NCI-H2081 (cell line): ENCODE data around the gene RGPD3.
"Not testable (repeated sequence)": the region's sequence is repeated elsewhere in the genome, so short reads cannot be mapped to it uniquely, and the experiment has no call there.

Experiments used
- DNase-seq, 2 experiments: peaks; one replicate each; lab custom pipeline; 2025; lab: John Stamatoyannopoulos, UW

The RGPD3 gene

DNA sequence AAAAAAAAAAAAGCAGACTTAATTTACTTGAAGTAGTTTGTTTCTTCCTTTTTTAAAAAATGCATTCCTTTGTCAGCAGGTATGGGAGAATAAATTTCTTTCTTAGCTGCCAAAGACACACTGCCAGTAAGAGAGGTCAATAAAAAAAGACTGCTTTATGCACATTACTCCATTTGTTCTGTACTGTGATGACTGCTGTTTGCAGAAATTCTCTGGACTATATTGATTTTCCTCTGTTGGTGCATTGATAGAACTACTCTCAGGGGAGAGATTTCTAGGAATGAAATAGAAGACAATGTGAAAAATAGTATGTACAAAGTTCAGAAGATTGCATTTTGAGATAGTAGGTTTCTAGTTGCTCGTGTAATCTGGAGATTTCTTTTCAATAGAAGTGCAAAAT, 11.3 kb upstream of the RGPD3 start:
- DNase-seq = not testable (repeated sequence)

DNA sequence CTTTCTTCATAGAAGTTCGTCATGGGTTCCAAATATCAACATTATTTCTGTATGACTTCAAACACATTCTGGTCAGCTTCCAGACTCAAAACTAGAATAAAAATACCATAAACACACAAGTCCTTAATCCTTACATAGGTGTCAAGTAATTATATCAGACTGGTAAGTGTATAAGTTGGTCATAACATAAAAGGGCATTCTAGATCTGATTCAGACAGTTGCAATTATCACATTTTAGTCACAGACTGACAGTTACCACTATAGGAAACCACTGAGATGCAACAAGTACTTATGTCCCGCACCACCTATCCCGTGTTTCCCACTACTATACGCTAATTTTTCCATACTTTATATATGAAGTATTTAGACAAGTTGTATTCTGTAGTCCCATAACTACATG, 9.4 kb upstream of the RGPD3 start:
- DNase-seq = not testable (repeated sequence)

DNA sequence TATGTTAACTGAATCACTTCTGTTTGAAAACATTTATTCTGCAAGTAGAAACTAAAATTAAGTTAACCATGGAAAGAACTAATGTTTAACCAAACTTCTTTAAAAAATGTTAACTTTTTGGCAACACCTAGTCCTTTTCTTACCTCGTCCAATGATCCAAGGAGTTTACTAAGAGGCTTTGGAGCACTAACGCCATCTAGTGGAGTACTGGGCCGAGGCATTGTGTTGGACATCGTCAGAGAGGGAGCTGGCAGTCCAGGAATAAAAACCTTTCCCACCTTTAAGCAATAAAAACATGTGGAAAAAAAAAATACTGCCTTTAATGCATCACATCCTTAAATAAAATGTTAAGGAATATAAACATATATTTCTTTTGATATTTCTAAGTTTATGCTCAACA, 2.4 kb upstream of the RGPD3 start:
- DNase-seq = not testable (repeated sequence)

DNA sequence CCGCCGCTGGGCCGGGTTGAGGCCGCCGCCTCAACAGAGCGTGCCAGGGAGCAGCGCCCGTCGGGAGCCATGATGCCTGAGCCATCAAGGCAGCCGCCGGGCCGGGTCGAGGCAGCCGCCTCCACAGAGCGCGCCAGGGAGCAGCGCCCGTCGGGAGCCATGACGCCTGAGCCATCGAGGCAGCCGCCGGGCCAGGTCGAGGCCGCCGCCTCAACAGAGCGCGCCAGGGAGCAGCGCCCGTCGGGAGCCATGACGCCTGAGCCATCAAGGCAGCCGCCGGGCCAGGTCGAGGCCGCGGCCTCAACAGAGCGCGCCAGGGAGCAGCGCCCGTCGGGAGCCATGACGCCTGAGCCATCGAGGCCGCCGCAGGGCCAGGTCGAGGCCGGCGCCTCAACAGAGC, 697 bp downstream of the RGPD3 start:
- DNase-seq = not testable (repeated sequence)

DNA sequence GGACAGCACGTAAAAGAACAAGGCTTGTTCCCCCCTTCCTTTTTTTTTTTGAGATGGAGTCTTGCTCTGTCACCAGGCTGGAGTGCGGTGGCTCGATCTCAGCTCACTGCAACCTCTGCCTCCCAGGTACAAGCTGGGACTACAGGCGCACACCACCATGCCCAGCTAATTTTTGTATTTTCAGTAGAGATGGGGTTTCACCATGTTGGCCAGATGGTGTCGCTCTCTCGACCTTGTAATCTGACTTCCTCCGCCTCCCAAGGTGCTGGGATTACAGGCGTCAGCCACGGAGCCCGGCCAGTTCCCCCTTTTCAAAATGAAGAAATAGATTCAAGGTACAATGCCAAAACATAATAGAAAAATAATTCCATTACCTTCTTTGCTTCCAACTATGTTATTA, 6.3 kb downstream of the RGPD3 start:
- not testable (repeated sequence) for DNase-seq

DNA sequence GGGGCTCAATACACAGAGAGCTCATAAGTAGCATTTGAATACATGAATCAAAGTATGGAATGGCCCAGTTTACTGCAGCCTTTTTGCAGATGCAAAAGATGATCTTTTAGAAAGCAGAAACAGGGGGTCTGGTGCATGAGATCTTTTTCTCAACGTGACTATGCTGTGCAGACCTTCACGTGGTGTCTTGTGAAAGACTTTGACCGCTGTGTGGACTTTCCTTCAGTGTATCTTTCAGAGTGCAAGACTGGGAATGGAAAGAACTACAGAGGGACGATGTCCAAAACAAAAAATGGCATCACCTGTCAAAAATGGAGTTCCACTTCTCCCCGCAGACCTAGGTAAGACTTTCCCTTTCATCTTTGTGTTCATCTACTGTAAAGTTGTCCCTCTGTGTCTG, 77.5 kb downstream of the RGPD3 start:
- DNase-seq = not testable (repeated sequence)

DNA sequence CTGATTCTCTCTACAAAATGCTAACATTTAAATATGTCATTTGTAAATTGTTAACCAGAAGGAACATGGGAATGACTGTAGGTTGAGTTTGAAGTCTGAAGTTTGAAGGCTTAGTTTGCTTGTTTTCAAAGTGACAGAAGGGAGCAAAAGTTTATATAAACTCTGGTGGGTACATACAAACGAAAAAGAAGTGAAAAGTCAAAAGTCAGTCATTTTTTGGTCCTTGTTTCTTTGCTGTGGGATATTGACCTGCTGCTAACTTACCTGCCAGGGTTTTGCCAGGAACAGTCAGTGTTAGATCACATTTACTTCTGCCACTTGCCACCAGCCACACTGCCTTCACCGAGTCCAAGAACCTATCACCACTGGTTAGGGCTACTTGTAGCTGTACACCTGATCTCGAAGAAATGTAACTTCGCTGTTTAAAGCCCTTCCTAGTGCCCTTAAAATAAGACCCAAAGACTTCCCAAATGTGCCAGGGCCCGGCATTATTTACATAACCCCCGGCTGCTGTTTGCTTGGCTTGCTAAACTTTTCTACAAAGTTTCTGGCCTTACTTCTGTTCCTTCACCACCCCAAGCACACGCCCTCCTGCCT, 79.3 kb downstream of the RGPD3 start:
- not testable (repeated sequence) for DNase-seq

DNA sequence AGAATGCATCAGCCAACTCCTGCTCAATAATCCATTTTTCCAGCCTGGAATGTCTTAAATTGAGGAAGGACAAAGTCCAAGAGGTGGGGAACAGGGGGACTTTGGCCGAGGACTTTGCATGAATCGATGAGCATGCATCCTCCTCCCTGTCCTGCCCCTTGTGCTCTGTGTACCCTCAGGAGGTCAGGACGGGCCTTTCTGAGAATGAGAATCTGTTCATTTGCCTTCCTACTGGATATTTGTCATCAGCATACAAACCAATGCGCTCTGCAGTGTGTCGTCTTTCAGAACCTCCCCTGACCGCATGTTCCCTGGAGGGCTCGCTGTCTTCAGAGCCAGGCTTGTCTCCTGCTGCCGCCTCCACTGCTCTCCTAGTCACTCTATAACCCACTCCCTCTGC, 83.7 kb downstream of the RGPD3 start:
- not testable (repeated sequence) for DNase-seq

DNA sequence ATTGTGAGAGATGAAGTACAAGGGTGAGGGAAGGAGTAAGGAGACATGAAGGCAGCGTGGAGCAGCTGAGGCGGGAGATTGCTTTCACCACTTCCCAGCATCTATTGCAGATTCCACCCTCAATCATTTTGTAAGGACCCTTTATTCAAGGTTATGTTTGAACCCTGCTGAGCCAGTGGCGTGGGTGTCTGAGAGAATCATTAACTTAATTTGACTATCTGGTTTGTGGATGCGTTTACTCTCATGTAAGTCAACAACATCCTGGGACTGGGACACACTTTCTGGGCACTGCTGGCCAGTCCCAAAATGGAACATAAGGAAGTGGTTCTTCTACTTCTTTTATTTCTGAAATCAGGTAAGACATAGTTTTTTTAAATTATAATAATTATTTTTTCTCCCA, 86.3 kb downstream of the RGPD3 start:
- not testable (repeated sequence) for DNase-seq

DNA sequence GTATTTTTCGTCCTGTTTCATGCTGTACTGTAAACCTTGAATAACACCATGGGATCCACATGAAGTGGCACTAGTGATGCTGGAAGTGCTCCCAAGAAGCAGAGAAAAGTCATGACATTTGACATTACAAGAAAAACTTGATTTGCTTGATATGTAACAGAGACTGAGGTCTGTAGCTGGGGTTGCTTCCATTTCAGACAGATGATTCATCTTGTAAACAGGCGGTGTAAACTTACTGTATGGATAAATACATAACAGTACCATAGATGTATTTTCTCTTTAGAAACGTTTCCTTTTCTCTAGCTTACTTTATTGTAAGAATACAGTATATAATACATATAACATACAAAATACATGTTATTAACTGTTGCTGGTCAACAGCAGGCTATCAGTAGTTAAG, 88.6 kb downstream of the RGPD3 start:
- not testable (repeated sequence) for DNase-seq

DNA sequence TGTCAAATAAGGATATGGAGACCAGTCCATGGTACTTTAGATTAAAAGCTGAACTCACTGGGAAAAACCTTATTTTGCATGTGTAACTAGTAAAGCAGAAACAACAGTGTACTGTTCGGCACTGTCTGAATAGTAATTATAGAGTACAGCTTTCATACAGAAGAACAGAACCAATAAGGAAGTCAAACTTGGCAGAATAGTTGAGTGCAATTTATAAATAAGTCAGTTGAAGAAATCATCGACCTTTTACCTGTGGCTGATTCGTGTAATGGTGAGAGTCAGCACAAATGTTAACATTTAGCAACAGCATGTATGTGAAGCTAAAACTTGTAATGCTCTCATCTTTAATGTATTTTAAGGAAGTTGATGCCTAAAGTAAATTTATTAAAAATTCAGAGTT, 99.0 kb downstream of the RGPD3 start:
- DNase-seq = not testable (repeated sequence)

DNA sequence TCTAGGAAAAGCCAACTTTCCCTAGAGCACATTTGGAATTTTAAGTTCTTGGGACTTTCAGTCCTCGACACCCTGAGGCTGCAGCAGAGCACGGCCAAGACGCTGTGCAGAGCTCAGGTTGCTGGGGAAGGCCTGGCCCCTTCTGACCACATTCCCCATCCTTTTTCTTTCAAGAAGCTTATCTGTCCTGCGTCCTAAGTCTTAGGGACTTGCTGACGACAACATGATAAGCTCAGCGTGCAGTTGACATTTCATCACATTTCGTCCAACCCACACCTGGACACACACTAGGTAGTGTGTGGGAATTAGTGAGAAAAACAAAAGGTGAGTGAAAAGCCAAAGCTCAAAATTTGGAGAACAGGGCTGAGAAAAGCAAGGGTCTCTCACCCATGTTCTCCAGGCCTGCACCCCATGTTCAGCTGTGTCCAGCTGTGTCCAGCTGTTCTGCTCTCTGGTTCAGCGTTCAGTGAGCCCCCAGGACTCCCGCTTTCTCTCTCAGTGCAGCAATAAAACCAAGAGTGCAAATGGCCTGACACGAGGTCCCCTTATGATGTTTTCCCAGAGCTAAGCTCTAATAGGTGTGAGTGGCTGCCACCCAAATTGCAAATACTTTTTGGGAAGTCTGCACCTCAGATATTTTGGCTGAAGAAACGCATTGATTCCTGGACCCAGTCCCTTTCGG, 101.9 kb downstream of the RGPD3 start:
- DNase-seq = no peak

DNA sequence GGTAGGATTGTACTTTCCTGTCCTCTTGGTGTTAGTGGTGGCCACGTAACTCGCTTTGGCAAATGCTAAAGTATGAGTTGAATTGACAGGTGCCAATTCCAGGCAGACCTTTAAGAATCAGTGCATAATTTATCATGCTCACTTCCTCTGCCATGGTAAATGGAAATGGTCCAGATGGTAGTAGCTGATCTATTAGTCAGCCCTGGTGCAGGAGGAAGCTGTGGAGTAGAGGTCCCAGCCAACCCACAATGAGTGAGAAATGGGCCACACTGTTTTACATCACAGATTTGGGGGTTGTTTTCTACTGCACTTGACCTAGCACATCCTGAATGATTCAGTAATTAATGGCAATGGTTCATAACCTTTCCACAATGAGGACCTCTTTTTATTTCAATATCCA, 104.4 kb downstream of the RGPD3 start:
- DNase-seq = no peak

DNA sequence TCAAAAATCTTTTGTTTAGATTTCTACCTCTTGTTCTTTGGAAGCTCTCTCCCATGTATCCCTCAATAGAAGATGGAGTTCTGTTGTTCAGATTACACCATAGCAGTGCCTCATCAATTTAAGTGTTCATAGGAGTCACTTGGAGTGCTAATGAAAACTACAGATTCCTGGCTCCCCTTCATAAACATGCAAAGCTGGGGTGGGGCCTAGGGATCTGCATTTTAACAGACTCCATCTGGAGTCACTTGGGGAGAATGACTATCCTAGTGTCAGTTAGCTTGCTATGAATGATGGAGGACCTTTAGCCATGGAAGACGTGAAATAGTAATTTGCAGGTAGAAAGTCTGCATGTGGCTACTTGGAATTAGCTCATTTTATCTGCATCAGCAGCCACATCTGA, 105.4 kb downstream of the RGPD3 start:
- DNase-seq = no peak

DNA sequence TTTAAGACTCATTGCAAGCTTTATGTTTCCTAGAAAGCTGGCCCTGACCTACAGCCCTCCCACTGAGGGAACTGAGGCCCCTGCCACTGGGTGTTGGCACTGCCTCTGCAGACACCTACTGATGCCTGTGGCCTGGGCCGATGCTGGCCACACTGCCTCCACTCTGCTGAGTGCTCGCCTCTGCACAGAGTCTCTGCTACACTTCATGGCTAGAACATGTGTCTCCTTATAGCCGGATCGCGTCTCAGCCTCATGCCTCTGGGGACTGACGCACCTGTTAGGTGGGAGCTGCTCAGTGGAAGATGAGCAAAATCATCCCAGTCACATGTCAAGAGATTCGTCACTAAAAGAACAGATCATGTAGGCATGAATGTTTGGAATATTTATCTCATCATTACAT, 108.7 kb downstream of the RGPD3 start:
- no peak for DNase-seq

DNA sequence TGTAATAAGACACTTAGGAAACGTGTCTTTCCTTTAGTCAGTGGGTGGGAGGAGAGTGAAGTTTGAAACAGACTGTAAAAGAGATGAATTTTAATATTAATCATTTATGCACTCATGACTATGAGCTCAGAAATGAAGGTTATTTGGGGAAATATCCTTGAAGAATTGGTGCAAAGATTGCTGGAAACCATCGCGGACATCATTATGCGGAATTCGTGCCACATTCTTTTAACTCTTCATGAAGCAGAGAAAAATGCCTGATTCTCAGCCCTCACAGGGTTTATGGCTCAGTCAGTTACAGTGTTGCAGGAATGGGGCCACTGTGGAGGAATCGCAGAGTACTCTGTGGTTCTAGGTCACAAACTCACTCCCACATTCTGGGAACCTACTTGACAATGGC, 109.7 kb downstream of the RGPD3 start:
- no peak for DNase-seq

DNA sequence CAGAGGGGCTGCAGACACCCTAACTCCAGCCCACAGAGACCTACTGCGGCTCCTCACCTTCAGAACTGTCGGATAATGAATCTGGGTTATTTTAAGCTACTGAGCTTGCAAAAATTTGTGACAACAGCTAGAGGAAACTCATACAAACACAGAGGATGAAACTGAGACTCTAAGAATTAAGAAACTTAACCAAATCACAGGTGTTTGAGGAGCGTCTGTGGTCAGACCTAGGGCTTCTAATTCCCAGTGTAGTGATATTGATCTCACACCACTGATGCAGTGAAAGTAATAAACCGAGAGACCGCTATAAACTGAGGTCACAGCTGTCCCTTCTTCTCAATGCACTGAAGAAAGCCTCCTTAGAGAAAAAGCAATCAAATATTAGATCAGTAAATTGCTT, 110.1 kb downstream of the RGPD3 start:
- no peak for DNase-seq

DNA sequence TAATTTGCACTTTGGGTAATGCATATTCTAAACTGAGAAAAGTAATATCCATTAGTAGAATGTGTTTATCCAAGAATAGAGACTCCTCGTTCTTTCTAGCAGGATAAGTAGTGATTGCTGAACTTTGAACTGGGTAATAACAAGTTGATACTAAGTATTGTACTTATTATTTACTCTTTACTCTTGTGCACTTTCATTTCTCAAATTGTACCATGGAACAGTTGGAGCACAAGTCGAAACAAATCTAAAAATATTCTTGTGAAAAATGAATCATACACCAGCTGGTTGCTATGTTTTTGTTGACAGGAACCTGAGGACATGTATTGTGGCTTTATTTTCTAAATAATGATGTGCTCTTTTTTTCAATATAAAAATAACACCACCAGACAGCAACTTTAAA, 111.9 kb downstream of the RGPD3 start:
- no peak for DNase-seq

DNA sequence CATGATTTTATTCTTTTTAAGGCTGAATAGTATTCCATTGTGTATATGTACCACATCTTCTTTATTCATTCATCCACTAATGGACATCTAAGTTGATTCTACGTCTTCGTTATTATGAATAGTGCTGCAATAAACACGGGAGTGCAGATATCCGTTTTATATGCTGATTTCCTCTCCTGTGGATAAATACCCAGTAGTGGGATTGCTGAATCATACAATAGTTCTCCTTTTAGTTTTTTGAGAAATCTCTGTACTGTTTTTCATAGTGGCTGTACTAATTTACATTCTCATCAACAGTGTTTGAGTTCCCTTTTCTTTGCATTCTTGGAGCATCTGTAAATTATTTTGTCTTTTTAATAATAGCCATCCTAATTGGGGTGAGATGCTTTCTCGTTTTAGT, 114.5 kb downstream of the RGPD3 start:
- DNase-seq = no peak

DNA sequence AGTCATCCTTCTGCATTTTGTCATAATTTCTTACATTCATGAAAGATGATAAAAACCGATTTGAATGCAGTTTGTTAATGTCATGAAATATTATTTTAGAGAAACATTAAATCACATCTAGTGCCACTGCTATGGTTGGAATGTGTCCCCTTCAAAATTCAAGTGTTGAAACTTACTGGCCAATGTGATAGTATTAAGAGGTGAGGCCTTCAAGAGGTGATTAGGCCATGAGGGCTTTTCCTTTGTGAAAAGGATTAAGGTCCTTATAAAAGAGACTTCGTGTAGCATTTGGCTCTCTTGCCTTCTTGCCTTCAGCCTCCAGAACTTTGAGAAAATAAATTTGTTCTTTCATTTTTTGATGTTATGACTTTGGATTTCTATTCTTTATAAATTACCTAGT, 117.2 kb downstream of the RGPD3 start:
- no peak for DNase-seq

DNA sequence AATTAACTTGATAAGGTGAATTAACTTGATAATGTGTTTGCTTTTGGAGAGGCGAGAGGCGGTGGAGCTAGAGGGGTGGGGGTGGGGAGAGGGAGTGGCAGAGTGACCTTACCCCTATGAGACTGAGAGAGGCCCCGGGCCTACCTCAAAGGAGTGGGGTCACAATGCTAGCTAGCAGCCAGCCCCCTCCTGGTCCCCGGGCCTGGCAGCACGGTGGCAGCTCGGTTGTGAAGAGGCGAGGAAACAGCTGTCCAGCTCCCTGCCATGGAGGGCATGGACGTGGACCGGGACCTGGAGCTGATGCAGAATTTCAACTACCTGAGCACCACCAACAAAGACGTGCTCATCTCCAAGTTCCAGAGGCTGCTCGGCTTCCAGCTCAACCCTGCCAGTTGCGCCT, 123.9 kb downstream of the RGPD3 start:
- no peak for DNase-seq

DNA sequence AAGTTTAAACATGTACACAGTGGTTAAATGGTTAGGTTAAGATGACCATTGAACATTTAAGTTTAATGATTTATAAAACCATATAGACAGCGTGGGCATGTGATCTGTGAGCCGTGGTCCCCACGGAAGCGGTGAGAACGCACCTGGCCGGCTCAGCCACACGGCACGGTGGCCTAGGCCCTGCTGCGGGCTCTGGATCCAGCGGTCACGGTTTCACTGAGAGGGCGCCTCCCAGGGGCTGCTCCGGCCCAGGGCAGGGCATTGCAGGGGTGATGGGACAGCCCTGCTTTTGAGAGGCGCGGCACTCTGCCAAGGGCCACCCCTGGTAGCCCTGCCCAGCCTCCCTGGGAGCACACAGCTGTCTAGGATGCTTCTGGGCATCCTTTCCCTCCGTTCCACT, 124.9 kb downstream of the RGPD3 start:
- no peak for DNase-seq

DNA sequence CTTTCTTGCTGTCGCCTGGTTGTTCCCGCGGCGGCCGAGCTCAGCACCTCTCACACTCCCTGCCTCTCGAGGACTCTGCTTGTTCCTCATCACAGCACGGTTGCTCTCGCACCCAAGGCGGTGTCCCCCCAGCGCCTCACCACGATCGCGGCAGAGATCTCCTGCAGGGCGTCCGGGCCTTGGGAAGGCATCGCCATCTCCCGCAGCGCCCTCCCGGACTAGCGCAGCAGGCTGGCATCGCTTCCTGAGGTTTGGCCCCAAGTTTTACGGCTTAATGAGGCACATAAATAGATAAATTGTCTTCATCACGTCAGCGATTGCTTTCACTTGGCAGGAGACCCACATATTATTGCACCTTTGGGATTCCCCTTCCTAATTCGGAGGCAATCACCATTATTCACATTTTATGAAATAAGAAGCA, 125.4 kb downstream of the RGPD3 start:
- DNase-seq = no peak

DNA sequence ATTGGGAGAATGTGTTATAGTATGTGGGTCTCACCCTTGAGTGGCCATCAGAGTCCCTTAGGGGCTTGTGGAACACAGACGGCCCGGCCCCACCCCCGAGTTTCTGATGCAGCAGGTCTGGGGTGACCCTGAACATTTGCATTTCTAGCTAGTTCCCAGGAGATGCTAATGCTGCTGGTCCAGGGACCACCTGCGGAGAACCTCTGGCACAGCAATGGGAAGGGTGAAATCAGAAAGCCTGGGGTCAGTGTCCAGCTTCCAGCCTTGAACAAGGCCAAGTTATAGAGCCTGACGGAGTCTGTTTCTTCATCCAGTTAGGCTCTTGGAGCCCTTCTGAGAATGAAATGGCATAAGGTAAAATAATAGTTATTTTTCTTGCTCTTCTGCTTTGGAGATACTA, 126.5 kb downstream of the RGPD3 start:
- no peak for DNase-seq
